ENCODE data around the gene G3BP2.

Gene G3BP2

DNA sequence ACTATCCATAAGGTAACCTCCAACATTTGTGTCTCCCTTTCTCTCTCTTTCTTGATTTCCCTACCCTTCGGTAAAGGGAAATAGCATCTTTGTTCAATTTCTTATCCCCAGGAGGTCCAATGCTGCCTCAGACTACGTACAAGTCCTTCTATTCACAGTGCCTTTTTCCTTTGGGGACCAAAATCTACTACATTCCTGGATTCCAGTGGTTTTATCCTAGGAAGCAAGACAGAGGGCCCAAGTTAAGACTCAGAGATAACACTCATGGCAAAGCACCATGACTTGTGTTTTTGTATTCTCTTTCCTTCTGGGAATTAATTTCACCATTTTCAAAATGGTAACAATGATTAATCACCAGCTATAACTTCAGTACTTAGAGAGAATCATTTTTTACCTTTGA lies 10.6 kb downstream of the G3BP2 start:
- Histone ChIP-seq H3K9ac (ENCODE audit: insufficient read length) (no peak overlapping the region), H3K9me3 (ENCODE audit: low read depth, low read length) (no peaks in the 10 kb centered on the region), H3K4me3 (no peak overlapping the region), H3K27ac (peak overlapping the region; percentile 48; the same call in 1 of the 2 replicates), H3K36me3 (ENCODE audit: insufficient read depth, low read length) (peaks cover 65% of the 10 kb centered on the region)
- no peak for DNase-seq (ENCODE audit: low read depth, low spot score)
- TF ChIP-seq FOXP2 (optimal IDR thresholded peaks at IDR 0.05; ENCODE audit: control extremely low read depth, extremely low read length, insufficient read depth), result no peak
- TF ChIP-seq POLR2AphosphoS5 (IDR thresholded peaks at IDR 0.05; ENCODE audit: borderline replicate concordance, low read depth, low read length), result no peak
- no peak for TF ChIP-seq EZH2 (IDR thresholded peaks at IDR 0.05)

DNA sequence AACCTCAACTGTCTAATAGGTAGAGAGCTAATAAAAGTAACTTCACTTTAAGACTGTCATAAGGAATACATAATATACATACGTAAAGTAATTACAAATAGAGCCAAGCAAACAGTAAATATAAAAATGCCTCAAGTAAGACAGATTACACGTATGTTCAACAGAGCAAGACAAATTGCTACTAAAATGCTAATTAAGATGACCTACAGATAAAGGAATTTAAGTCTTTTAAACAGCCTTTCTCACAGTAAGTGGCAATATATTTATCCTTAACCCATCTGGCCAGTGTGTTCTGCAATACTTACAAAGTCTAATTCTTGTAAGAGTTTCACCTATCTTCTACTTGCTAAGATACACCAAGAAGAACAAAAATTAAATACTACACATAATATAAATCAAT lies 12.7 kb downstream of the G3BP2 start:
- no peaks in the 10 kb centered on the region for H3K9me3 ChIP-seq (ENCODE audit: low read depth, low read length)
- H3K9ac ChIP-seq (ENCODE audit: insufficient read length), result no peak overlapping the region
- peaks cover 85% of the 10 kb centered on the region for H3K36me3 ChIP-seq (ENCODE audit: insufficient read depth, low read length)
- DNase-seq (ENCODE audit: low read depth, low spot score), result no peak
- no peak overlapping the region for H3K4me3 ChIP-seq
- peak overlapping the region; percentile 67 for H3K27ac ChIP-seq
- TF ChIP-seq POLR2AphosphoS5 (IDR thresholded peaks at IDR 0.05; ENCODE audit: borderline replicate concordance, low read depth, low read length) (no peak), FOXP2 (optimal IDR thresholded peaks at IDR 0.05; ENCODE audit: control extremely low read depth, extremely low read length, insufficient read depth) (no peak), EZH2 (IDR thresholded peaks at IDR 0.05) (no peak)

GRCh38 chr4:75659512-75660031 lies 13.6 kb downstream of the G3BP2 start:
- Histone ChIP-seq H3K27ac (peak overlapping the region; percentile 67; the same call in 1 of the 2 replicates), H3K36me3 (ENCODE audit: insufficient read depth, low read length) (peaks cover 87% of the 10 kb centered on the region), H3K9ac (ENCODE audit: insufficient read length) (no peak overlapping the region), H3K4me3 (no peak overlapping the region), H3K9me3 (ENCODE audit: low read depth, low read length) (no peaks in the 10 kb centered on the region)
- no peak for DNase-seq (ENCODE audit: low read depth, low spot score)
- no peak for TF ChIP-seq FOXP2 (optimal IDR thresholded peaks at IDR 0.05; ENCODE audit: control extremely low read depth, extremely low read length, insufficient read depth)
- no peak for TF ChIP-seq POLR2AphosphoS5 (IDR thresholded peaks at IDR 0.05; ENCODE audit: borderline replicate concordance, low read depth, low read length)
- TF ChIP-seq EZH2 (IDR thresholded peaks at IDR 0.05), result no peak

GRCh38 chr4:75658876-75659275 lies 14.3 kb downstream of the G3BP2 start:
- H3K36me3 ChIP-seq (ENCODE audit: insufficient read depth, low read length), result peaks cover 91% of the 10 kb centered on the region
- H3K9ac ChIP-seq (ENCODE audit: insufficient read length), result no peak overlapping the region
- no peak for DNase-seq (ENCODE audit: low read depth, low spot score)
- no peaks in the 10 kb centered on the region for H3K9me3 ChIP-seq (ENCODE audit: low read depth, low read length)
- TF ChIP-seq POLR2AphosphoS5 (IDR thresholded peaks at IDR 0.05; ENCODE audit: borderline replicate concordance, low read depth, low read length) (no peak), EZH2 (IDR thresholded peaks at IDR 0.05) (no peak), FOXP2 (optimal IDR thresholded peaks at IDR 0.05; ENCODE audit: control extremely low read depth, extremely low read length, insufficient read depth) (no peak)
- no peak overlapping the region for H3K27ac ChIP-seq
- no peak overlapping the region for H3K4me3 ChIP-seq

DNA sequence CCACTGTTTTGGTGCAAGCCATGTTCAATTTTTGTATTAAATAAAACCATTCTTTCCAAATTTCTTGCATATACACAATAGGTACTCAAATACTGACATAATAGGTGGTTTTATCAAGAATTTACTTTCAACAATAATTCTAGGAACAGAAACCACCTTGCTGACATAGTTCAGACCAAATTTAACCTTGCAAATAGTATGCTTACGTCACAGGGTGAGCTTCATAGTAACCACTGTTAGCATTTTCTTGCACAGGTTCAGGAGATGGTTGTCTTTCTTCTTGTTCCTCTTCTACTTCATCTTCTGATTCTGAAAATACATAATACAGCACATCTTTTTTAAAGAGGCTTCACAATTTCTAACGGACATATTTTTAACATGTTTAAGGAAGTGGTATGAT lies 17.6 kb downstream of the G3BP2 start:
- Histone ChIP-seq H3K27ac (peak overlapping the region; percentile 56; the same call in 1 of the 2 replicates), H3K9me3 (ENCODE audit: low read depth, low read length) (no peaks in the 10 kb centered on the region), H3K4me3 (no peak overlapping the region), H3K9ac (ENCODE audit: insufficient read length) (no peak overlapping the region), H3K36me3 (ENCODE audit: insufficient read depth, low read length) (peaks cover 100% of the 10 kb centered on the region)
- TF ChIP-seq FOXP2 (optimal IDR thresholded peaks at IDR 0.05; ENCODE audit: control extremely low read depth, extremely low read length, insufficient read depth) (no peak), EZH2 (IDR thresholded peaks at IDR 0.05) (no peak), POLR2AphosphoS5 (IDR thresholded peaks at IDR 0.05; ENCODE audit: borderline replicate concordance, low read depth, low read length) (no peak)
- DNase-seq (ENCODE audit: low read depth, low spot score), result no peak

- Histone ChIP-seq H3K9me3 (ENCODE audit: low read depth, low read length) (no peaks in the 10 kb centered on the region), H3K4me3 (no peak overlapping the region), H3K36me3 (ENCODE audit: insufficient read depth, low read length) (peaks cover 97% of the 10 kb centered on the region), H3K9ac (ENCODE audit: insufficient read length) (no peak overlapping the region), H3K27ac (peak overlapping the region; percentile 56; the same call in 1 of the 2 replicates)
- no peak for TF ChIP-seq FOXP2 (optimal IDR thresholded peaks at IDR 0.05; ENCODE audit: control extremely low read depth, extremely low read length, insufficient read depth)
- no peak for TF ChIP-seq POLR2AphosphoS5 (IDR thresholded peaks at IDR 0.05; ENCODE audit: borderline replicate concordance, low read depth, low read length)
- no peak for TF ChIP-seq EZH2 (IDR thresholded peaks at IDR 0.05)
- DNase-seq (ENCODE audit: low read depth, low spot score), result no peak
Measured at GRCh38 chr4:75654905-75655304, 18.3 kb downstream of the G3BP2 start.

- H3K9ac ChIP-seq (ENCODE audit: insufficient read length), result no peak overlapping the region
- DNase-seq (ENCODE audit: low read depth, low spot score), result no peak
- no peaks in the 10 kb centered on the region for H3K9me3 ChIP-seq (ENCODE audit: low read depth, low read length)
- H3K4me3 ChIP-seq, result no peak overlapping the region
- peaks cover 95% of the 10 kb centered on the region for H3K36me3 ChIP-seq (ENCODE audit: insufficient read depth, low read length)
- H3K27ac ChIP-seq, result no peak overlapping the region
- TF ChIP-seq EZH2 (IDR thresholded peaks at IDR 0.05) (no peak), FOXP2 (optimal IDR thresholded peaks at IDR 0.05; ENCODE audit: control extremely low read depth, extremely low read length, insufficient read depth) (no peak), POLR2AphosphoS5 (IDR thresholded peaks at IDR 0.05; ENCODE audit: borderline replicate concordance, low read depth, low read length) (no peak)
Measured at GRCh38 chr4:75653845-75654503, 19.2 kb downstream of the G3BP2 start.

- Histone ChIP-seq H3K27ac (peak overlapping the region; percentile 74), H3K36me3 (ENCODE audit: insufficient read depth, low read length) (peaks cover 88% of the 10 kb centered on the region), H3K9me3 (ENCODE audit: low read depth, low read length) (no peaks in the 10 kb centered on the region), H3K9ac (ENCODE audit: insufficient read length) (no peak overlapping the region), H3K4me3 (peak overlapping the region; percentile 12; the same call in 1 of the 2 replicates)
- TF ChIP-seq EZH2 (IDR thresholded peaks at IDR 0.05), result no peak
- no peak for TF ChIP-seq POLR2AphosphoS5 (IDR thresholded peaks at IDR 0.05; ENCODE audit: borderline replicate concordance, low read depth, low read length)
- no peak for TF ChIP-seq FOXP2 (optimal IDR thresholded peaks at IDR 0.05; ENCODE audit: control extremely low read depth, extremely low read length, insufficient read depth)
- no peak for DNase-seq (ENCODE audit: low read depth, low spot score)
Measured at GRCh38 chr4:75644095-75644494, 29.1 kb downstream of the G3BP2 start.

Data from SK-N-MC (cell line).